CD4-positive, alpha-beta T cell treated with Interleukin-4 for 1 hour (primary cell): ENCODE data around the gene FRMPD2.
A peak's percentile ranks its signal among the peaks of the same experiment; 100 is the strongest.

ENCODE experiments used
- DNase-seq, 2 donors: peaks; one replicate each; pipeline ENCODE4 v3.0.0-alpha.2; 2020 to 2022

The FRMPD2 gene, protein sequence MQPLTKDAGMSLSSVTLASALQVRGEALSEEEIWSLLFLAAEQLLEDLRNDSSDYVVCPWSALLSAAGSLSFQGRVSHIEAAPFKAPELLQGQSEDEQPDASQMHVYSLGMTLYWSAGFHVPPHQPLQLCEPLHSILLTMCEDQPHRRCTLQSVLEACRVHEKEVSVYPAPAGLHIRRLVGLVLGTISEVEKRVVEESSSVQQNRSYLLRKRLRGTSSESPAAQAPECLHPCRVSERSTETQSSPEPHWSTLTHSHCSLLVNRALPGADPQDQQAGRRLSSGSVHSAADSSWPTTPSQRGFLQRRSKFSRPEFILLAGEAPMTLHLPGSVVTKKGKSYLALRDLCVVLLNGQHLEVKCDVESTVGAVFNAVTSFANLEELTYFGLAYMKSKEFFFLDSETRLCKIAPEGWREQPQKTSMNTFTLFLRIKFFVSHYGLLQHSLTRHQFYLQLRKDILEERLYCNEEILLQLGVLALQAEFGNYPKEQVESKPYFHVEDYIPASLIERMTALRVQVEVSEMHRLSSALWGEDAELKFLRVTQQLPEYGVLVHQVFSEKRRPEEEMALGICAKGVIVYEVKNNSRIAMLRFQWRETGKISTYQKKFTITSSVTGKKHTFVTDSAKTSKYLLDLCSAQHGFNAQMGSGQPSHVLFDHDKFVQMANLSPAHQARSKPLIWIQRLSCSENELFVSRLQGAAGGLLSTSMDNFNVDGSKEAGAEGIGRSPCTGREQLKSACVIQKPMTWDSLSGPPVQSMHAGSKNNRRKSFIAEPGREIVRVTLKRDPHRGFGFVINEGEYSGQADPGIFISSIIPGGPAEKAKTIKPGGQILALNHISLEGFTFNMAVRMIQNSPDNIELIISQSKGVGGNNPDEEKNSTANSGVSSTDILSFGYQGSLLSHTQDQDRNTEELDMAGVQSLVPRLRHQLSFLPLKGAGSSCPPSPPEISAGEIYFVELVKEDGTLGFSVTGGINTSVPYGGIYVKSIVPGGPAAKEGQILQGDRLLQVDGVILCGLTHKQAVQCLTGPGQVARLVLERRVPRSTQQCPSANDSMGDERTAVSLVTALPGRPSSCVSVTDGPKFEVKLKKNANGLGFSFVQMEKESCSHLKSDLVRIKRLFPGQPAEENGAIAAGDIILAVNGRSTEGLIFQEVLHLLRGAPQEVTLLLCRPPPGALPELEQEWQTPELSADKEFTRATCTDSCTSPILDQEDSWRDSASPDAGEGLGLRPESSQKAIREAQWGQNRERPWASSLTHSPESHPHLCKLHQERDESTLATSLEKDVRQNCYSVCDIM (N-terminal part only)

GRCh38 chr10:48274636-48275035, at the start of gene FRMPD2:
Gene FRMPD2, minus strand, starts transcription at chr10:48274696. Its CDS starts 129 bp downstream, at chr10:48274567.
- DNase-seq = no peak

- DNase-seq = no peak
These were observed 47.5 kb upstream of the FRMPD2 start for GRCh38 chr10:48322017-48322416.

DNA sequence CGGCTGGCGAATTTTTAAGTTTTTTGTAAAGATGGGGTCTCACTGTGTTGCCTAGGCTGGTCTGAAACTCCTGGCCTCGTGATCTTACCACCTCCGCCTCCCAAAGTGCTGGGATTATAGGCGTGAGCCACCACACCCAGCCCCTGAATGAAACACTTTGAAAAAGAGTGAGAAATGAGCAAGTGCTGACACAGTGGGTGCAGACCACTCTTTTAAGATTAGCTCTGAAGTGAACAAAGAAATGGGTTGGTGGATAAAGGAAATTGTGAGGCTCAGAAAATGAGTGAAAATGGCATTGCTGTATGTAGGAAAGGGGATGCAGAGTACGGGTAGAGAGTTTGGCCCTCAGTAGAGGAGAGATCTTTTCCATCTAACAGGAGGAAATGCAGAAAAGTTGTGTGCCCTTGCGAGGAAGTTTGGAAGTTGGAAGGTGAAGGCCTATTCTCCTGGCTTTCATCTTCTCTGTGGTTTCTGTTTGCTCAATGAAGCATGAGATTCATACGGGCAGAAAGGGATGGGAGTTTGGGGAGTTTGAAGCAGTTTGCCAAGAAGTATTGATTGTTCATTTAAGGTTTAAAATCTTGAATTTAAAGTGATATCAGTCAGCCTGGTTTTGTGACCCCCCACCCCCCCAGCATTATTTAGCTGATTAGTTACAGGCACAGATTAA, 43.0 kb upstream of the FRMPD2 start:
- no peak for DNase-seq

DNA sequence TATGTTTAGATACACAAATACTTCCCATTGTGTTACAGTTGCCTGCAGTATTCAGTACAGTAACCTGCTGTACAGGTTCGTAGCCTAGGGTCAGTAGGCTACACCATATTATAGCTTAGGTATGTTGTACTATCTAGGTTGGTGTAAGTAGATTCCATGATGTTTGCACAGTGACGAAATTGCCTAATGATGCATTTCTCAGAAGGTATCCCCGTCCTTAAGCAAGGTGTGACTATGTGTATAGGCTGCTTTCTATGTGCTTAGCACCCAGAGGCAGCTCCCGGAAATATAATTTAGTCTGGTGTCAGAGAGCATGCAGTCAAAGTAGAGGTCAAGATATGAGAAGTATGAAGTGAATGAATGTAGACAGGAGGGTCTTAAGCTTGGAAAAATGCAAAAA, 41.7 kb upstream of the FRMPD2 start:
- DNase-seq = no peak

GRCh38 chr10:48314107-48314506, 39.6 kb upstream of the FRMPD2 start:
- no peak for DNase-seq

GRCh38 chr10:48309711-48310226, 35.3 kb upstream of the FRMPD2 start:
- no peak for DNase-seq

GRCh38 chr10:48307711-48308018, 33.2 kb upstream of the FRMPD2 start:
- DNase-seq = no peak

DNA sequence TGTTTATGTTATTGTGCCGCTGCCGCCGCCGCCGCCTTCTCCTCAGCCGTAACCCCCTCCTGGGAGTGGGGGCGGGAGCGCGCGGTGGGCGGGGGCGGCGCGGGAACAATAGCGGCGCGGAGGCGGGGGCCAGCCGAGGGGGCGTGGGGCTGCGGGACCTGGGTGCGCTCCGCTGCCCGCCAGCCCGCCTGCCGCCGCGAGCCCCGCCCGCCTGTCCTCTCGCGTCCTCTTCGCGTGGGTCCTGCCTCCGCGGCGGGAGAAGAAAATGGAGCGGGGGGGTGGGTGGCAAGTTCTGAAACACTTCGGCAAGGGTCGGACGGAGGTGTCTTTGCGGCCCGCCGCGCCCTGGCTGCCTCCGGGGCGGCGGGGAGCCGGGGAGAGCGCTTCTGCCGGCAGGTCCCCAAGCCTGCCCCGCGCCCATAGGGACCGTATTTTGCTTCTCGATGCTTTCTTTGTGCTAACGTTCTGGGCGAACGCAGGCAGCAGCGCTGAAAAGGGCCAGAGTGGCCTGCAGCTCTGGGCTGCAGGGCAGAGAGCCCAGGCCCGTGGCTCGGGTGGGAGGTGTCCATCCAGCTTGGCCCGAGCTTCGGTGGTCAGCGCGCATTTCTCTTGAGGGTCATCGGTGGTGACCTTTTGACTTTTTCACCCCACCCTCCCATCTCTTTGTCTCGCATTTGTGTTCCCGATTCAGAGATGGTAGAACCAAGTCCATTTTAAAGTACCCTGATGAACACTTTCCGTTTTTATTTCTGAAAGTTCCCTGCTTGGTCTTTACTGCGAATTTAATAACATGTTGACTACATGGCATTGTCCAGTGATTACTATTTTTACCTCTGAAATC, 32.6 kb upstream of the FRMPD2 start:
- peak; percentile 75 to 82 for DNase-seq

GRCh38 chr10:48306265-48306869, 31.9 kb upstream of the FRMPD2 start, which contains the start of gene MAPK8:
Gene MAPK8, plus strand, starts transcription at chr10:48306677. Its CDS starts 94,984 bp downstream, at chr10:48401661.
- DNase-seq = peak; percentile 96 to 97

DNA sequence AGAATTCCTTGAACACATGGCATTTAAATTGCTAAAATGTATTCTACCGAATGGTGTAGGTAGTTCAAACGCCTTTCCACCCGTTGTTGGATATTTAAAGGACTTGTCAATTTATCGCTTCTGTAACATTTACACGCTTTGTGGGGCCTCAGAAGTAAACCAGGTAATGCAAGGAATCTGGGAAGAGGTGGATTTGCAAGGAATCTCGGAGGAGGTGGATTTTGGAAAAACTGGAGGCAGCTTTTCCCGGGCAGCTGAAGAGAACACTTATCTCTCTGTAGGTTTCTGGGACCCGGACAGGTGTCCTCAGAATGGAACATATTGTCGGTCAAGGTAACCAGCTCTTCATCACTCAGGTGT, 31.4 kb upstream of the FRMPD2 start:
- no peak for DNase-seq

- no peak for DNase-seq
These were observed 28.3 kb upstream of the FRMPD2 start for GRCh38 chr10:48302515-48303476.

DNA sequence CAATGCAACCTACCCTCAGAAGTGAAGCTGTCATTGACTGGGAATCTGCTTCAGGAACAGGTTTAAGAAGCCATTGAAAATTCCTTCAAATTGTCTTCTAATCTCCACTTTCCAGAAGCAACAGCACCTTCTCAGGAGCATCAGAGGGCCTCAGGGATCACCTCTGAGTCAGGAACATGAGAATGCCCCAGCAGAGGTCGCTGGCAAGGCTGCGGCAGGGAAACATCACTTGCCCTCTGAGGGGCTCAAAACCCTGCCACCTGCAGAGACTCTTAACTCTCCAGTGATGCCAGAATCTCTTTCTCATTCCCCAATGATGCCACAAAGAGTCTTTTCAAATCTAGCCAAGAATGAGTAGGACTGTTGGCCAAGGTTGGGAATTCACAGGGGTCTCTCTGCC, 26.1 kb upstream of the FRMPD2 start:
- no peak for DNase-seq

- DNase-seq = no peak
These were observed 25.2 kb upstream of the FRMPD2 start for GRCh38 chr10:48299692-48300091.

DNA sequence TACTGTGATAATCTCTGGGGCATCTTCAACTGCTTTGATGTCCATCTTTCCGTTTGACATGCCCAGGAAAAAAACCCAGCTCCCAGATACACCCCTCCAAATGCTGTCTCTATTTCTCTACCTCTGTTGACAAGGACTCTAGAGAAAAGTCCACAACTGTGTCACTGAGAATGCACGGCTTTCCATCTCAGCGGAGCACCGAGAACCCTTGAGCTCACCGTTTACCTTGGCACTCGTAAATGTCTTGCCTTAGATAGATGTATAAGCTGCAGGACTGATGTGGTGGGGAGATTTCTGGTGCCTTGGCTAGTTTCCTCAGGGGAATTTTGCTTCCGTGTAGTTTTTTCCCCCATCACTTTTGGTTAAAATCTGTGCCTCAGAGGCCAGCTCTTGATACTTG, 24.6 kb upstream of the FRMPD2 start:
- DNase-seq = no peak

- DNase-seq = no peak
These were observed 22.1 kb upstream of the FRMPD2 start for GRCh38 chr10:48296576-48297098.

DNA sequence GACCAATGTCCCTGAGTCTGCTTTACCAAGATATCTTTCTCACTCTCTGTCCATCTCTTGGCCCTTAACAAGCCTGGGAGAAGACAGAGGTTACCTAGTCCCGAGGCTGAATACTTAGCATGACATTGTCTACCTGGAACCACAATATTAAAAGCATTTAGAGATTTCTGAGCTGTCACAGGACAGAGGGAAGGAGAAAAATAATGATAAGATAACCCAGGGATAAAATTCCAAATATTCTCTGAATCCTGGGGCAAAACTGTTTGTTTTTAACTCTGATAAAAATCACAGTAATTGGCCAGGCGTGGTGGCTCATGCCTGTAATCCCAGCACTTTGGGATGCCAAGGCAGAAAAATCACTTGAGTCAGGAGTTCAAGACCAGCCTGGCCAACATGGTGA, 19.9 kb upstream of the FRMPD2 start:
- no peak for DNase-seq

GRCh38 chr10:48292616-48293015, 18.1 kb upstream of the FRMPD2 start:
- no peak for DNase-seq

- no peak for DNase-seq
These were observed 16.7 kb upstream of the FRMPD2 start for GRCh38 chr10:48291190-48291589.

- no peak for DNase-seq
These were observed 15.8 kb upstream of the FRMPD2 start for GRCh38 chr10:48290286-48290685.
